ENCODE results near the gene OR2B3.
"Not testable (repeated sequence)": the region's sequence is repeated elsewhere in the genome, so short reads cannot be mapped to it uniquely, and the experiment has no call there.

DNA sequence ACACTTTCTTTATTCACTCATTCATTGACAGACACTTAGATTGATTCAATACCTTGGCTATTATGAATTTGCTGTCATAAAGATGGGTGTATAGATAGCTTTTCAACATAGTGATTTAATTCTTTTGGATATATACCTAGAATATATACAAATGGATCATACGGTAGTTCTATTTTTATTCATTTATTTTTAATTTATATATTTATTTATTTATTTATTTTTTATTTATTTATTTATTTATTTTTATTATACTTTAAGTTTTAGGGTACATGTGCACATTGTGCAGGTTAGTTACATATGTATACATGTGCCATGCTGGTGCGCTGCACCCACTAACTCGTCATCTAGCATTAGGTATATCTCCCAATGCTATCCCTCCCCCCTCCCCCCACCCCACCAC lies 27.9 kb upstream of the OR2B3 start:
- TF ChIP-seq, protein P1, sequence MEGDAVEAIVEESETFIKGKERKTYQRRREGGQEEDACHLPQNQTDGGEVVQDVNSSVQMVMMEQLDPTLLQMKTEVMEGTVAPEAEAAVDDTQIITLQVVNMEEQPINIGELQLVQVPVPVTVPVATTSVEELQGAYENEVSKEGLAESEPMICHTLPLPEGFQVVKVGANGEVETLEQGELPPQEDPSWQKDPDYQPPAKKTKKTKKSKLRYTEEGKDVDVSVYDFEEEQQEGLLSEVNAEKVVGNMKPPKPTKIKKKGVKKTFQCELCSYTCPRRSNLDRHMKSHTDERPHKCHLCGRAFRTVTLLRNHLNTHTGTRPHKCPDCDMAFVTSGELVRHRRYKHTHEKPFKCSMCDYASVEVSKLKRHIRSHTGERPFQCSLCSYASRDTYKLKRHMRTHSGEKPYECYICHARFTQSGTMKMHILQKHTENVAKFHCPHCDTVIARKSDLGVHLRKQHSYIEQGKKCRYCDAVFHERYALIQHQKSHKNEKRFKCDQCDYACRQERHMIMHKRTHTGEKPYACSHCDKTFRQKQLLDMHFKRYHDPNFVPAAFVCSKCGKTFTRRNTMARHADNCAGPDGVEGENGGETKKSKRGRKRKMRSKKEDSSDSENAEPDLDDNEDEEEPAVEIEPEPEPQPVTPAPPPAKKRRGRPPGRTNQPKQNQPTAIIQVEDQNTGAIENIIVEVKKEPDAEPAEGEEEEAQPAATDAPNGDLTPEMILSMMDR (IDR thresholded peaks at IDR 0.05; ENCODE audit: insufficient read depth, low read depth, low read length) = not testable (repeated sequence)
- TF ChIP-seq EZH2 (IDR thresholded peaks at IDR 0.05; ENCODE audit: insufficient read depth, low read length) = not testable (repeated sequence)
